ENCODE results near the gene GLRA3. TPM values are rescaled to one million over a fixed set of nuclear protein-coding genes. Genes with fewer than 3 reads are reported as not detected.

The GLRA3 gene
- total and polyA plus RNA-seq, 10 of the 15 experiments (the other 5 are each of a cell fraction or from before 2014, with no cell fraction given) = not detected

DNA sequence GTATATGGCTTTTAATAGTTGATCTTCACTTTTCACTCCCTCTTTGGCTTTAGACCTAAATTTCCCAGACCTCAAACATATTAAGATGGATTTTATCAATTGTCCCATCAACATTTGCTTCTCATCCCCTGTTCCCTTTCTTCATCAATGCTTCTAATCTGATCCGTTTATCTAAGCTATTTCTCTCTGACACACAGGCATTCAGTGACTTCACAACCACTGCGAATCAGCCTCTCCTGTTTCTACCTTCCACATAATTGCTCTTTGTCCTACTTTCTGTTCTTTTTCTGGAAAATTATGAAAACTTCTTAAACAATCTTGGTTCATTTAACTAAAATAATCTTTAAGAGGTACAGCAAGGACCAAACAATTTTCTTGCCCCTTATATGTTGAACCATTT, 115.2 kb downstream of the GLRA3 start:
- H3K27me3 ChIP-seq (replicated peaks in 1 of 2; ENCODE audit: control insufficient read depth in 2 of 2, insufficient read depth in 2 of 2, low read length in 1 of 2) = 0 out of 4 replicates have a peak, but pooled peaks cover 0 to 4% of the 10 kb centered on the region in 2 experiments
- H3K4me1 ChIP-seq (ENCODE audit: control insufficient read depth, insufficient read depth, low read length) = no peaks in the 10 kb centered on the region
- H3K27ac ChIP-seq (ENCODE audit: control insufficient read depth, insufficient read depth) = no peak overlapping the region
- SMC1A ChIA-PET (ENCODE audit: uncharacterized antibody, unreplicated experiment) = interaction anchor here (0.7 to 1.1 kb wide), 3 partner anchors 342 to 352 kb away, joined by 3 read pairs; no protein-coding TSS in a partner anchor
- ATAC-seq (no peak), DNase-seq (ENCODE audit: low read depth, low spot score) (no peak), FAIRE-seq (no peak)
- in situ Hi-C loops (cut with MboI) = no loop called here
- no peak overlapping the region for H2AFZ ChIP-seq (ENCODE audit: control insufficient read depth, low read depth, low read length)
- H3K4me3 ChIP-seq = no peak overlapping the region
- no peaks in the 10 kb centered on the region for H3K36me3 ChIP-seq (ENCODE audit: control insufficient read depth in 2 of 2, insufficient read depth in 2 of 2, low read length in 1 of 2)
- no peaks in the 10 kb centered on the region for H4K20me1 ChIP-seq (ENCODE audit: control insufficient read depth, insufficient read depth)
- WGBS (ENCODE audit: insufficient coverage, insufficient replicate concordance, low lambda C conversion rate, missing lambda C conversion rate) = 50% methylated on average over 2 of the region's 2 CpGs
- POLR2A ChIA-PET = no interaction called here
- H3K79me2 ChIP-seq (ENCODE audit: control insufficient read depth, insufficient read depth, low read length) = no peaks in the 10 kb centered on the region
- RAD21 ChIA-PET (ENCODE audit: unreplicated experiment) = interaction anchor here (0.7 kb wide), 2 partner anchors 34 to 351 kb away, joined by 3 to 4 read pairs; no protein-coding TSS in a partner anchor
- TF ChIP-seq IKZF1 (conservative IDR thresholded peaks at IDR 0.05) (no peak), E4F1 (IDR thresholded peaks at IDR 0.05; ENCODE audit: borderline replicate concordance, partially characterized antibody) (no peak), FOXK2 (IDR thresholded peaks at IDR 0.05) (no peak), DPF2 (IDR thresholded peaks at IDR 0.05) (no peak), PAX5 (IDR thresholded peaks at IDR 0.05; ENCODE audit: borderline replicate concordance, low read depth, low read length) (no peak), SRF (IDR thresholded peaks at IDR 0.05; ENCODE audit: low read depth in 2 of 2, low read length in 2 of 2) (no peak), CBX5 (IDR thresholded peaks at IDR 0.05; ENCODE audit: low read depth) (no peak), BCL3 (IDR thresholded peaks at IDR 0.05; ENCODE audit: borderline replicate concordance, insufficient read depth, low read depth, low read length, poor library complexity, severe bottlenecking) (no peak), ZNF274 (IDR thresholded peaks at IDR 0.05; ENCODE audit: insufficient read depth, insufficient read length) (no peak), ELK1 (IDR thresholded peaks at IDR 0.05; ENCODE audit: low read depth, low read length) (no peak), SUPT20H (IDR thresholded peaks at IDR 0.05; ENCODE audit: borderline replicate concordance, control insufficient read depth, low read depth, low read length) (no peak), NR2C1 (IDR thresholded peaks at IDR 0.05) (no peak), SMC3 (IDR thresholded peaks at IDR 0.05; ENCODE audit: borderline replicate concordance, low read length) (no peak)
- BruUV-seq (replicated peaks) = no TSS peak
- H3K9me3 ChIP-seq (replicated peaks; ENCODE audit: control insufficient read depth, insufficient read depth, low read length) = no peaks in the 10 kb centered on the region
- no peak overlapping the region for H3K4me2 ChIP-seq (ENCODE audit: control insufficient read depth, insufficient read depth)
- CTCF ChIA-PET = interaction anchor here (0.8 to 2.9 kb wide), 13 partner anchors 9 to 387 kb away, joined by 3 to 20 read pairs (median 5); no protein-coding TSS in a partner anchor
- intact Hi-C loops (cut with micrococcal nuclease; ENCODE audit: unreplicated experiment) = loop anchor here (1.0 to 5.0 kb wide), 2 partner anchors 82 to 349 kb away; no protein-coding TSS in a partner anchor
- no peak overlapping the region for H3K9ac ChIP-seq (ENCODE audit: control insufficient read depth, insufficient read depth, low read length)
